NCI-H2107 treated with DMSO at 0.1 percent for 48 hours (cell line): Measurements from ENCODE around the gene SFMBT2.
"Not testable (repeated sequence)": the region's sequence is repeated elsewhere in the genome, so short reads cannot be mapped to it uniquely, and the experiment has no call there.

Source experiments
- DNase-seq: peaks from one replicate; lab custom pipeline; 2025; ENCODE audit not compliant: unreplicated experiment; lab: John Stamatoyannopoulos, UW

Gene SFMBT2

GRCh38 chr10:7192061-7192460 is 218.8 kb downstream of the SFMBT2 start:
- no peak for DNase-seq

GRCh38 chr10:7190772-7191171 is 220.1 kb downstream of the SFMBT2 start:
- not testable (repeated sequence) for DNase-seq

DNA sequence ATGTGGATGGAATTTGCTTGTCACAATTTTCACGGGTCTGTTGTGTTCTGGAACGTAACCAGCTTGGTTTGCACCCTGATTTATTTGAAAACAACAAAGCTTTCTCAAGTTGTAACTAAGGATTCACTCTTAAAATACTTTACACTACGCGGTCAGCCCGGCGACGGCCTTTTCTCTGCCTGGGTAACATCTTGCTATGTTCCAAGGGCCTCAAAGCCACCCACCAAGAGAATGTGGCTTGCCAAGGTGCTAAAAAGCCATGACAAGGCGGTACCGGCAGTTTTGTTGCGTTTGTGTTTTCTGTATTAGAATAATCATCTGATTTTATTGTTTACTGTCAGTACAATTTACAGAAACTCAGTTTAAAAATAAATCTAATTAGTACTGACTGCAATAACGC is 220.9 kb downstream of the SFMBT2 start:
- DNase-seq: no peak

DNA sequence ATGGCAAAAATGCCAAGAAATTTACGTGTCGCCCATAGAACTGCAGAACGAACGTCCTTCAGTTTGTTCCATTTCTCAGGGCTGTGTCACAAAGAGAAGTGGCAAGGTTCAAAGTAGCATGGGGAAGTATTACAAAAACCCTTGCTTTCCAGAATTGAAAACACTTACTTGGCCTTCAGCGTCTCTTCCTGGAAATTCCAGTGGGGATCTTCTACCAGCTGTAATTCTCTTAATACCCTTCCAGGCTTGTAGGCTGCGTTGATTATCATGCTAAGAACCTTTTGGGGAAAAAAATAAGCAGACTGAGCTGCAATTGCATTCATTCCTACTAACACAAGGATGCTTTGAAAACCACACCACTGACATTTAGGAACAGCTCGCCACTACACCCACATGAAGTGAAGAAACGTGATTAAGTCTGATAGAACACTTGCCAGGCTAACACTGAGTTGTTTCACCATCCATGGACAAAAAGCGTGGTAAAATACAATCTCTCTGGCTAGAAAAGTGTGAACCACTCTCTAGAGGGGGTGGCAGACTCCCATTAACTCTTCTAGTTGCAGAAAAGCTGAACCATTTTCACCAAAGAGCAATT is 222.3 kb downstream of the SFMBT2 start:
- DNase-seq: no peak

DNA sequence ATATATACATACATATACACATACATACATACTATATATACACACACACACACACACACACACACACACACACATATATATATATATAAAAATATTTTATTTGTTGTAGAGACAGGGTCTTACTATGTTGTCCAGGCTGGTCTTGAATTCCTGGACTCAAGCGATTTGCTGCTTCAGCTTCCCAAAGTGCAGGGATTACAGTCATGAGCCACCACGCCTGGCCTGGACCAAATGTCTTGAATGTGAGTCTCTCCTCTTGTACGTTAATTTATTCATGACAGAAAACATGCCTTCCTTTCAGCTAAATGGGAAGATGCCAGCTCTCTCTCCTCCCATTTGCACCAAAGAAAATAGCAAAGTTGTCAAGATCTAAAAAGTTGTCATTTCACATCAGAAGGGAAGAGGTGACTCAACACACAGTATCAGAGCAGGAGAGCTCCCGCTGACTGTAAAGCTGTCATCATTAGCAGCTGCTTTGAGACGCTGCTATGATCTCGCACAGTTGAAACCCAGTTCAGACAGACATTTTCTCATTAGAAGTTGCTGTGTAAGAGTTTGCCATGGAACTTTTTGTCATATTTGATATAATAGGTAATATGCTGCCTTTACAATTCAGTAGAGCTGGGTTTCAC is 224.3 kb downstream of the SFMBT2 start:
- no peak for DNase-seq

GRCh38 chr10:7185367-7185690 is 225.5 kb downstream of the SFMBT2 start:
- no peak for DNase-seq

DNA sequence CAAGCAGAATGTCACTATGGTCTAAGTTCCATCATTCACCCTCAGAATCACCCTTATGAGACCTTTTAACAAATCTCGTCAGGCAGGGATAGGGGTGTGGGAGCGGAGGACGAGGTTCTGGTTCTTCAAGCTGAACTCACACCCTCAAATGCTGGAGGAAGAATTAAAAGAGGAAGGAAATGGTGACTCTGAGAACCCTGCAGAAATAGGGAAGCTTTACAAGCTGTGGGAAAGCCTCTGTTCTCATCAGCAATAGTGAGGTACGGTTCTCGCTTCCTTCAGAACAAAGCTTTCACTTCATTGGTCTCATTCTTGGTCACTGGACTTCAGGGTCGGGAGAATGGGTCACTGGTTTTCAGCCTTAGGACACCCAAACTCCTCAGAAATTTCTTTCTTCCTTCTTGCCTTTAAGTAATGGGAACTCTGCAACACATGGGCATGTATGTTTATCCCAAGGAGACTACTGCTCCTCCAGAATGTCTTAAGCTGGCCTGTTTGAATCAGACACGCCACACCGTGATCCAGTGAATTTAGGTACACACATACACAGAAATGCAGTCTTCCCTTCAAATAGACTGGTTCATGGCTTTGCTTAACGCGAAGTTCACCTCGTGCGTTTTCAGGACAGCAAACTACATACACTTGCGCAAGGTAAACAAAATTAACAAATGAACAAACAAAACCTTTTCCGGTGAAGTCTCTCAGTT is 226.0 kb downstream of the SFMBT2 start:
- no peak for DNase-seq

DNA sequence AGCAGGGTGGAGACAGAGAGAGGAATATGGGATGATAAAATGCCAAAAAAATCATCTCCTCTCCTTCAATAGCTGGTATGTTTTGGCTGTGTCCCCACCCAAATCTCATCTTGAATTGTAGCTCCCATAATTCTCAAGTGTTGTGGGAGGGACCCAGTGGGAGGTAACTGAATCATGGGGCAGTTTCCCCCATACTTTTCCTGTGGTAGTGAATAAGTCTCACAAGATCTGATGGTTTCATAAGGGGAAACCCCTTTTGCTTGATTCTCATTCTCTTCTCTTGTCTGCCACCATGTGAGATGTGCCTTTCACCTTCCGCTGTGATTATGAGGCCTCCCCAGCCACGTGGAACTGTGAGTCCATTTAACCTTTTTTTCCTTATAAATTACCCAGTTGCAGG is 226.7 kb downstream of the SFMBT2 start:
- not testable (repeated sequence) for DNase-seq

- not testable (repeated sequence) for DNase-seq
Measured at GRCh38 chr10:7182327-7182726, 228.5 kb downstream of the SFMBT2 start.

DNA sequence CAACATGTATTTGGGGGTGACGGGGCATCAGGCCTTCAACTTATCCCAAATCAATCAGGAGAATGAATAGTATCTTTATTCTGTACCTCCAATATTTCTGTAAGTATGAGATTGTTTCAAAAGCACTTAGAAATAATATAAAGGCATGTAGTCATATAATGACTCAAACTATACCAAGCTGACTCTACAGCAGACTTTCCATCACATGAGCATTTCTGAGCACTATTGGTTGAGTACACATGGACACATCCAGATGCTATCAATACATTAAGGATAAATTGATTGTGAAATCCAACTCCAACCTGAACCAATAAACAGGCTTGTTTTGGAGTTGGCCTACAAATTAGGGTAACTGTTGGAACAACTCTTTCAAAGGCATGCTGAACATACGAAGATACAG is 229.4 kb downstream of the SFMBT2 start:
- no peak for DNase-seq

GRCh38 chr10:7179536-7179935 is 231.3 kb downstream of the SFMBT2 start:
- no peak for DNase-seq

GRCh38 chr10:7173948-7174347 is 236.9 kb downstream of the SFMBT2 start:
- DNase-seq: no peak

GRCh38 chr10:7171825-7172224 is 239.0 kb downstream of the SFMBT2 start:
- DNase-seq: no peak

- no peak for DNase-seq
Measured at GRCh38 chr10:7170626-7171322, 240.1 kb downstream of the SFMBT2 start.

- DNase-seq: no peak
Measured at GRCh38 chr10:7168414-7168813, 242.4 kb downstream of the SFMBT2 start.

- DNase-seq: no peak
Measured at GRCh38 chr10:7165500-7166177, 245.2 kb downstream of the SFMBT2 start.

DNA sequence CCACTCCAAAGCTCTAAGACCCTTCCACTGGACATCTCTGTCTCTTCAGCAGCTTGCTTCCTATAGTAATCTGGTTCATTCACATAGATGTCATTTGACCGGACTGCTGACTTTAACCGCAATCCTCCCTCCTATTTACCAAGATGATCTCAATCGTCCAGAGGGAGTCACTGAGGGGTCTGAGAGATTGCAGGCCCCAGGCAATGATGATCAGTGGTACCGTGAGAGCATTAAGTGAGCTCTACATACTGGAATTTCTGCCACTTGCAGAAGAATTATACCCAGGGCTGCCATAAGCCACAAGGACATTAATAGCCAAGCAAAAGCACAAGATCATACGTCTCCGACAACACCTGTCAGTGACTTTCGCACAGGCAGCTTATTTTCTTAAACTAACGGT is 245.9 kb downstream of the SFMBT2 start:
- DNase-seq: no peak

DNA sequence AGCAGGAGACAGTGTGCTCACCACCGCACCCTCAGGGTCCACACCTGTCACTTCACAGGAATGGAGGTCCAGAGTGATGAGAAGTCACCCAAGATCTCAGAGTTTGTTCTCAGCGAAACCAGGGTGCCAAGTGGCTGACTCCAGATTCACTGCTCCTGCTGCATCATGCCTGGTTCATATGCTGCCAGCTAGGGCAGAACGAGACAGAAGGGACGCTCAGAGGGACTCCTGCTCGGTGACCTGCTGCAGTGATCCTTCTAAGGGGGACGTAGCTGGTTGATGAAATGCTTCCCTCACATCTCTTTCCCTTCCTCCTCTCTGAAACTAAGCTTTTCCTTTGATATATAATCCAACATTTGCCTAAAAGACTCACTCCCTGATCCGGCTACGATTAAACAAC is 248.5 kb downstream of the SFMBT2 start:
- DNase-seq: no peak

GRCh38 chr10:7161484-7162250 is 249.2 kb downstream of the SFMBT2 start:
- no peak for DNase-seq

- no peak for DNase-seq
Measured at GRCh38 chr10:7159928-7160327, 250.9 kb downstream of the SFMBT2 start.

- DNase-seq: no peak
Measured at GRCh38 chr10:7159517-7159916, 251.3 kb downstream of the SFMBT2 start.
